Hematopoietic multipotent progenitor cell treated with erythropoietin and hydrocortisone succinate and interleukin-3 and kit ligand, for 6 days (in vitro differentiated cells): ENCODE measurements around the gene EXOSC7.

Experiments
- DNase-seq: peaks from one replicate; pipeline ENCODE4 v3.0.0-alpha.2; 2015

The EXOSC7 gene

DNA sequence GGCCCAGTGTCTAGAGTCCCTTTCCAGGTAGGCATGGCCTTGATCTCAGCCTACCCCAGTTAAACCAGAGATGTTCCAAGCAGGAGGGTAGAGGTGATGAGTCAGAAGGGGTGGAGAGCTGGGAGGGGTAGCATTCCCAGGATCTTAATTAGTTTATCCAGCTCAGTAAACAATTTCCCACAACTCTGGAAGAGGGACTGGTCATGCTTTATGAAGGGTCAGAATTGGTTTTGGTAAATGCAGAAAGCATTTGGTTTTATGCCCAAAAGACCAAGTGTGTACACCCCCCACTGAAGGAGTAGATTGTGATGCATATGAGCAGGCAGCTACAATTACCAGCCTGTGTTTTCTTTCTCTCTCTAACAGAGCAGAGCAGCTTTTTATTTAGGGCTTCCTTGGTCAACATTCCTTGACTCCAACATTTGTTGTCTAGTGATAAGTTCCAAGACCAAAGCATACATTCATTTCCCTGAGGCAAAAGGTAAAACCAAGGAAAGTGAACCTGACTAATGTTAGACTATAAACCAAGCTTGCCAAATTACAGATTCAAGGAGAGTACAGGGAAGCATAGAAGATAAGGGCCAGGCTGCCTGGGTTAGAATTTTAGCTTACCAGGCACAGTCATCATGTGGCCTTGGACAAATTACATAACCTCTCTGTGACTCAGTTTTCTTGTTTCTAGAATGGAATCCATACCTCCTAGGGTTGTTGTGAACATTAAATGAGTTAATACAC, 17.6 kb downstream of the EXOSC7 start:
- DNase-seq, result no peak

DNA sequence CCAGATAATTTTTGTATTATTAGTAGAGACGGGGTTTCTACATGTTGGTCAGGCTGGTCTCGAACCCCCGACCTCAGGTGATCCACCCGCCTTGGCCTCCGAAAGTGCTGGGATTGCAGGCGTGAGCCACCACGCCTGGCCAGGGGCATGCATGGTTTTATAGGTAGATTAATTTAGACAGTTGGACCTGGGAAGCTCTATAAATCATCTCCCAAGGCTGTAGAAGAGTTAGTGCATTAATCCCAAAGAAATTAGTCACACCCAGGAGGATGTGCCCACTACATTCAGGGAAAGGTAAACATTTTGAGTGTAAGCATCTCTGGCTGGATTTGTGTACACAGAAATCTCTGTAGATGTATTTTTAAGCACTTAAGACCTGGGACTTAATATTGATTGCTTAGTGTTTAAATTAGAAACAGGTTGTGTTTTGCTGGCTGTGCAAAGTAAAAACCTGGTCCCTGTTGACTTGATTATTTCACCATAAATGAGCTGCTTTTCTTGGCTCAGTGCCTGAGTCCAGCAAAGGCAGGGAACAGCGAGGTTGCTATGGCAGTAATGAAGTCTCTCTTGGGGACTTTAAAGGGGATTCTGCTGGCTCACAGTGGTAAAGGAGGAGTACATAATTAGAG, 19.2 kb downstream of the EXOSC7 start:
- no peak for DNase-seq

DNA sequence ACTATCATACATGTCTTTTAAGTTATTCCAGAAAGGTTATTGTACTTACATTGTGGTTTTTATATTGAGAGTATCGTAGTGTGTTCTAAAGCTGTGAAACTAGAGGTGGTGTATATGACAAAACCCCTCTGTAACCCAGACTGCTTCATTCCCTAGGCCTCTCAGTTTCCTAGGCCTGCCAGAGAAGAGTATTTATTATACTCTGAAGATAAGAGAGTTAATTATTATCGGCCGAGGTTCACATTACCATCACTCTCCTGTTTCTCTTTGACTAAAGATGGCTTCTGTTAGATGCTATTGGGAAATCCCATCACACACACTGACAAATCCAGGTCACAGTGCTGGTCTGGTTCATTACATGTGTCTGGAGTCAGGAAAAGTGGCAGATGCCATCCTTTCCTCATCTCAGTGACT, 20.5 kb downstream of the EXOSC7 start:
- DNase-seq, result no peak

DNA sequence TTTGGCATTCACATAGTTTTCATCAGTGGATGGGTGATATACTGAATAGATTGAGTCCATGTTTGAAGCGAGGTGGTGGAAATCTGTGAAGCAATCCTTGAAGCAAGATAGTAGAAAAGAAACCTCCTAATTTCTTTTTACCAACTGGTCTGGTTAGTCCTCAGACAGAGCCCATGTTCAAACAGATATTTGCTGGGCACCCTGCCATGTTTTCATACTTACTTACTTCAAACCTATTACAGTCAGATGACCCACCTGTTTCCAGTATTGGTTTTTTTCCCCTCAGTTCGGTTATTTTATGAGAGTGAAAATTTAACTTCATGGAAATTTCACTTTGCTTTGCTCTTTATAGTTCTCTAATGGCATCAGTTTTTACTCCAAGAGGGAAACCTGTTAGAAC, 23.7 kb downstream of the EXOSC7 start:
- DNase-seq, result no peak

DNA sequence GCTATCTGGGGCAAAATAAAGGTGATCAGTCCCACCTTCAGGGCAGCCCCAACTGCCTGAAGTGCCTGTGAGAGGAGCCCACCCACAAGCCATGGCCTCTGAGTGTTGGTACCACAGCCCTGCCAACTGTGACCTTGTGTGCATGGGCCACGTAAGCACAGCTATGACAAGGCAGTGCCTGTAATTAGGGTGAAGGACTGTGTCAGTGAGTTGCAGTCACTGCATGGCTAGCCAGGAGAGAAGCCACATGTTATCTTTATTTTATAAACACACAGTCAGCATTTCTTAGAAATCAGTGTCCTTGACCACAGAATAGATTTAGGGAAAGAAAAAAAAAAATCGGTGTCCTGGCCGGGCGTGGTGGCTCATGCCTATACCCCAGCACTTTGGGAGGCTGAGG, 24.8 kb downstream of the EXOSC7 start:
- DNase-seq, result no peak

DNA sequence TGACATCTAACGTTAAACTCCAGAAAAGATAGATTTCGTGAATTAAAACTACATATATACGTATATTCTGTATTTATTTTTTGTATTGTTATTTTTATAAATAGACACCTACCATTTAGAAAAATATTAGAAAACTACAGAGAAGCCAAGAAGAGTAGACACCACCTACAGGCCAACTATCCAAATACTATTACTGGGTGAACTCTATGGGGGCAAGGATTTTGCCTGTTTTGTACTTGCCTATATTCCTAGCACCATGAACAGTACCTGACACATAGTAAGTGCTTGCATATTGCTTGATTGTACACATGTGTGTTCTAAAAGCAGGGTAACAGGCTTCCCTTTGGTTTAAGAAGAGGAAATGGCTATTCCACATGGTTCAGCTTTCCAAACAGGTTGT, 25.7 kb downstream of the EXOSC7 start:
- no peak for DNase-seq

DNA sequence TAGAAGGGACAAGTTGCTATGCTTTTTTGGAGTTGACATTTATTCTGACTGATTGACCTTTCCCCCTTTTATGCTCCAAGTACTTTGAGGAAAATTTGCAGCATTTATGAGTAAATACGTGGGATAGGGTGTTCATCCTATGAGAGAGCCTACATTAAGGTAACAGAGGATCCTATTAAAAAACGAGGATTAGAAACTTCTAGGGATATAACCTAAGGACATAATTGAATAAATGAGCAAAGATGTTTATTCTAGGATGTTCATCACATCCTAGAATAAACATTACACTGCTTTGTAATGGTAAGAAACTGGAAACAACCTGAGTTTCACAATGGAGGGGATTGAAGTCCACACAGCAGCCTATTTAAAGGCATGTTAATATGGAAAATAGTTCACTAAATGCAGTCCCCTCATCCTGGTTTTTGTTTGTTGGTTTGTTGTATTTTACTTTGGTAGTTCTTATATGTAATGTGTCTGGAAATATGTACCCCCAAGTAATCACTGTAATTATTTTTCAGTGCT, 26.2 kb downstream of the EXOSC7 start:
- no peak for DNase-seq

DNA sequence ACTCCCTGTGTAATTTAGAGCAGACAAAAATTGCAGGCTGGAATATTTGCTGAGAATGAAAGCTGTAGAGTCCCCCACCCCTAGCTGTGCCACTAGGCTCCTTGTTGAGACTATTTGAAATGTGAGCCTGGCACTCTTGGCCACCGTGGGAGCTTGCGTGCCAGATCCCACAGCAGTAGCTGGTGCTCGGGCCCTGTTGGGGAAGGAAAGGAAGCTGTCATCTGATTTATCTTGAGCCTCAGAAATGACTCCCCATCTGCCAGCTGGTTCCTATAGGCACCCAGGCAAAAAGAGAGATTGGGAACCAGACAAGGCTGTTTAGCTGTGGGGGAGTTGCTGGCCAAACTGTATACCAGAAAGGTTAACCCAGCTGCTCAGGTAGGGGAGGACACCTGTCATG, 26.7 kb downstream of the EXOSC7 start:
- DNase-seq, result no peak

DNA sequence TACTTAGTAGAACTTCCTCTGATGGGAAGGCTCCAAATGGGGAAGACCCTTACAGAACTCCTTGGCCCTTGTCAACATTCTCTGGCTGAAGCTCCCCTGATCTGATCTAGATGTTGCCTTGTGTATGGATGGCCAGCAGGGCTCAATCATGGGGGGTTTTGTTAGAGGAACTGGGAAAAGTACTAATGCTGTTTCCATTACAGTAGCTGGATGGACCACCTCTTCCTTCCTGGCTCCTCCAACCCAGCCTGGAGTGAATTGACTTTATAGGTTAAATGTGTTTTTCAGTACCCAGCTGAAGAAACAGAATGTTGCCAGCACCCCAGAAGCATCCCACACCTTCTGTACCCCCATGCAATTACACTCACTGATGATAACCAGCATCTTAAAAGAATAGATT, 27.4 kb downstream of the EXOSC7 start:
- DNase-seq, result no peak

DNA sequence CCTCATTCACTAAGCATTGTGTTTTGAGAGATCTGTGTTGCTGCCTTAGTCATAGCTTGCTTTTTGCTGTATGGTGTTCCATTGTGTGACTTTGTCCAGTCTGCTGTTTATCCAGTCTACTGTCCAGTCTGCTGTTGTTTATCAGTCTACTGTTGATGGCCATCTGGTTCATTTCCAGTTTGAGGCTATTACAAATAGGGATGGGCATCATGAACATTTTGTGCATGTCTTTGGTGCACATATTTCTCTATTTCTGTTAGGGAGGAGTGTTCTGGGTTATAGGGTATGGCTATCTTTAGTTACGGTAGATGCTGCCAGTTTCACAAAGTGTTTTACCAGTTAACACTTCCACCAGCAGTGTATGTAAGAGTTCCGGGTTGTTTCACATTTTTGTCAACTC, 27.8 kb downstream of the EXOSC7 start:
- DNase-seq, result no peak

DNA sequence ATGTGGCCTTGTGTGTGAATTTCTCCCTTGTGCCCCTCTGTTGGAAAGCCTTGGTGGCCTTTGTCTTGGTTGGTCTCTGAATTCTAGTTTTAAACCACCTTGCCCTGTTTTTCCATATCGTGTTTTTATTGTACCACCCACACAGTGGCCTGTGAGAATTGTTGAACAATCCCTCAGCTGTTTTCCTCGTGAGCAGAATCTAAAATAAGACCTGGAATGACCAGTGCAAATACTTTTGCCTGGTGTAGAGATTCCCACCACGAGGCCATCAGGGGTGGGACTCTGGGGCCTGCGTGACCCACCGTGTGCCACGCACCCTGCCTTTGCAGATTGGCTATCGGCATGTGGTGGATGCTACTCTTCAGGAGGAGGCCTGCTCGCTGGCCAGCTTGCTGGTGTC, 31.0 kb downstream of the EXOSC7 start:
- no peak for DNase-seq

DNA sequence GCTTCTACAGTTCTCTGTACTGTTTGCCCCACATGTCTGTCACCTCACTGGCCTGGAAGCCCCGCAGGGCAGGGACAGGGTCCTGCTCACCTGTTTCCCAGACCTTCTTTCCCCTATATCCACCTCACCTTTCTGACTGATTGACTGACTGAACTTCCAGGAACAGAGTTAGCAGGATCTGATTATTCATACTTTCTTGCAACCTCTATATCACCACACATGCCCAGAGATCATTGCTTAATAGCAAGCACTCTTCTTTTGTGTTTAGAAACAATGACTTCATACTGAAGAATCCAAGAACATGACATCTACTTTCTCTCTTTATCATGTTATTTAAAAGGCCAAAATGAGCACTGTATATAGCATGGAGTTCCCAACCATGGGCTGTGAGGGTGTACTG, 32.1 kb downstream of the EXOSC7 start:
- no peak for DNase-seq

DNA sequence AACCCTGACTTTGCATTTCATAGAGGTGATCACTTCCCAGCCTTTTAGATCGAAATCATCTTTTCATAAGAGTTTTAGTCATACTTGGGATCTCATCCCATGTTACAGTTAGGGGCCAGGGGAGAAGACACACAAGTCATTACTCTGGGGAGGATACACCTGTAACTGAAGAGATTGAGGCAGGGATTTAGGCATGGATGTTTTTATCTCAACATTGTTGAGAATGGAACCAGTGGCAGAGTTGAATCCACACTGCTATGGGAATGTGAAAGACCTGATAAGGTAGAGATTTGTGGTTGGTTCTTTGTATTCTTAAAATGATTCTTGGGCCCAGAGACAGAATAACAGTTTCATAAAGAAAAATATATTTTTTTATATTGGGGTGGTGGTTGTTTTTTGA, 33.8 kb downstream of the EXOSC7 start:
- no peak for DNase-seq

DNA sequence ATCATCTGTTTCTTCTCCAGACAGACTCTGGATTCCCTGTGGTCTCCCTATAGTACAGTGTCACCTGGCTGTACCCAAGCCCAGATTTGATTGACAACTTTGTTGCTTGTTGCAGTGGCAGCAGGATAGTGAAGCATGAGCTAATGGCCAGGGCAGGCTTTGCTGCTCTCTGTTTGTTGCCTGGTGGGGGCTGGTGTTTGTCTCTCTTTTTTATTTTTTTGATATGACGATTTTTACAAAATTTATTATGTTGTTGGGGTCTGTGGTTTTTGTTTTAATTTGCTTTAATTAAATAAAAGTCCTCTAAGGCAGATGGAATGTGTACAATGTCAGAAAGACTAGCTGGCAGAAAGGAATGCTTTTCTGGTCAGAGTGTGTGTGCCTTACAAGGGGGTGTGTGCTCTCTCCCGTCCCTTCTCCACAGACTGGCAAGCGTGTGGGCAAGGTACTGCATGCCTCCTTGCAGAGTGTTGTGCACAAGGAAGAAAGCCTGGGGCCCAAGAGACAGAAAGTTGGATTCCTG, 34.8 kb downstream of the EXOSC7 start:
- DNase-seq, result no peak

DNA sequence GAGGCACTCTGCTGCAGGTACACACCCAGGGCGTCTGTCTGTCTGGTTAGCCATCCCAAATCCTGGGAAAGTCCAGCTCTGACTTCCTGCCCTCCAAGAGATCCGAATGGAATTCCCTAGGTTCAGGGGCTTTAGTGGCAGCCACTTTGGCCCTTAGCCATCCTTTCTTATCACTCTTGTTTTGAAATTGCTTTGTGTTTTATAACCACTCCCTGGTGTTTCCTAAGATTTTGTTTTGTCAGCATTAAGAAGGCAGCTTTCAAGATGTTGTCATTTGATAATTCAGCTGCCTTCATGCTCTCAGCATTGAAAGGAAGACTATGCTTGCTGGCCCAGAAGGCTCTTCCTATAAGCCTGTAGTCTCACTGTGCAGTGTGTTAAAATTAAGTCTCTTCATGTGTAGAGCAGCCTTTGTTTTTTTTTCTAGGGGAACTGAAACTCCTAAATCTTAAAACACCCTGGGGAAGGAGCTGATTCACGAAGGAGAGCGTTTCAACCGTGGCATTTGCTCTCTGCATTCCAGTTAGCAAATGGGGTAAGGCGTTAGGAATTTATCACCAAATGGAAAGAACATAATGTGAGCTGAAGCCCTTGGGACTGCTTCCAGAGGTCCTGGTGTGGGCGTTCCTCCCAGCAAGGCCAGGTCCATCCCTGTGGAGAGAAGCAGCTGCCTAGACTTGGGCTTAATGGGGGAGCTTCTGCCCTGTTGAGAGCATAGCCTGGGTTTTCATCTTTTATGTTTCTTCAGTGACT, 35.9 kb downstream of the EXOSC7 start:
- DNase-seq, result peak; percentile 82

DNA sequence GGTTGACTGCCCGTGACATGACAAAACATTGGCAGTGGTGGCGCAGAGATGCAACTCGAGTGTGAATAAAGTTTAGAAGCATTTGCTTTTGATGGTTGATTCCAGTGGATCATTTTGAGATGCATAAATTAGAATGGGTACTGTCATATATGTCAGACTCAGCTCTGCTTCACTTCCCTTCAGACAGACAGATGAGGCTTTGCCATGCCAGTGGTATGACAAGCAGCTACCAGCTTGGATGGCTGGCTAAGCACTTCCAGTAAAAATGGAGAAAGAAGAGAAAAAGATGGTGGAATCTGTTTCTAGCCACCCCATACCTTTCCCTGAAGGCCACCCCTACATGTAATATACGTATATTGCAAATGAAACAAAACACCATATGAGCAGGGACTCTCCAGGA, 36.5 kb downstream of the EXOSC7 start:
- no peak for DNase-seq

DNA sequence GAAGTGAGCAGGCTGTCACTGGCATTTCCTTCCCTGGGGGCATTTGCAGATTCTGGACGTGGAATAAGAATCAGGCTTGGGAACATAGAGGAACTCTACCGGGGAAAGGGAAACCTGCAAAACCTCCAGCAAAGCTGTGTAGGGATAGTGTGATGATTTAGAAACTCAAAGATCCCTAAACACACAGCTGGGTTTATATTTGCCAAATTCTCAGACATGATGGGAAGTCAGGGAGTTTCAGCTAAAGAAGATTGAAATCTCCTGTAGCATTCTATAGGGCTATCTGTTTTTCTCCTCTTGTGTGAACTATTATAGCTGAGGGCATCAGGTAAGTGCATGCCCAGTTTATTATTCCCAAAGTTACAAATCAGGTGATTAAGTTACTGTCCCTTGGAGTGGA, 40.9 kb downstream of the EXOSC7 start:
- no peak for DNase-seq

DNA sequence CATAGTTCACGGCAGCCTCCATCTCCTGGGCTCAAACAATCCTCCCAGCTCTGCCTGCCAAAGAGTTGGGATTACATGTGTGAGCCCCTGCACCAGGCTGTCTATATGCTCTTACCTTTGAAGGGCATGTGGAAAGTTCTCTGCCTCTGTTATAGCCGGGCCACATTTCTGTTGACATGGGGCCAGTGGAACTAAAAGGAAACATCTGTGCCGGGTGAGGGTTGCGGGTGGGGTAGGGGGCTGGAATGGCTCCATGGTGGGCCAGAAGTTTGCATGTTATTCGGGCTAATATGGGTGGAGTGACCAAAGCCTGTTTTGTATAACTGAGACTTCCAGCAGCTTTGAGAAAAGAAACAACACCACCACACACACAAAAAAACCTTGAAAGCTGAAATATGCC, 41.8 kb downstream of the EXOSC7 start:
- DNase-seq, result no peak

DNA sequence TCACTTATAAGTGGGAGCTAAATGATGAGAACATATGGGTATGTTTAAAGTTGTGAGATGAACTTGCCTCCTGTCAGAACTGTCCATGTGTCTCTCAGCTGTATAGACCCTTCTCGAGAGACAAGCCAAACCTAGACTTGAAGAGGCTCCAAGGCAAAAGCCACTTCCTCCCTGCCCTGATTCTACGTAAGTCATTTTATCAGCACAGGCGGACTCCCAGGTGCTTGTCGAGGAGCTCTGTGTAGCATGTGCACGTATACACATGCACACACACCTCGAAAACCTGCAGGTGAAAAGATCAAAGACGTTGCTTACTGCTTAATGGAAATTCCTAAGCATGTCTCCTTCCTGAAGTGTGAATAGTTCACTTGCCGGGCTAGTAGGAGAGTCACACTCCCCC, 44.5 kb downstream of the EXOSC7 start:
- no peak for DNase-seq

DNA sequence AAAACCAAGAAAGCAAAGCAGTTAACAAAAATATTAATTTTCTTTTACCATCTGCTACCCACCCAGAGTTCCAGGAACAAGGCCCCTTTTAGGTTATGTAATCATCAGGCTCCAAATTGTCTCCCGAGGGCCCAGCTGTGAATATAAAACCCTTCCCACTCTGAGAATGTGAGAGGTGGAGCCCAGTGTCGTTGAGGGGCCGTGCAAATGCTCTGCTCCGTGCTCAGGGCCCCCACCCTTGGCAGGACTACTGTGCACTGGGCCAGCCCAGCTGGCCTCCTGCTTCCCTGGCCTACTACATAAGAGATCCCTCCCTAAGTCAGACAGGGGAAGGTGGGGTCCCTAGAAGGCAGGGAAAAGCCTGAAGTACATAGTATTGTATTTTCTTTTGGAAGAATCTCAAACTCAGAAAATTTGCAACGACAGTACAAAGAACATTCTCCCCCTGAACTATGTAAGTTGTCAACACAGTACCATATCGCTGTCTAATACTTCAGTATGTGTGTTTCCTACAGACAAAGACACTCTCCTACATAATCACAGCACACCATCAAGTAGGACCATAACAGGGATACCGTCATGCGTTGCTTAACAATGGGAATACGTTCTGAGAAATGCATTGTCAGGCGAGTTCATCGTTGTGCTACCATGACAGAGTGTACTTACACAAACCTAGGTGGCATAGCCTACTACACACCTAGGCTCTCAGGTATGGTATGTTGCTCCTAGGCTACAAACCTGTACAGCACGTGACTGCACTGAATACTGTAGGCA, 45.7 kb downstream of the EXOSC7 start:
- DNase-seq, result no peak

DNA sequence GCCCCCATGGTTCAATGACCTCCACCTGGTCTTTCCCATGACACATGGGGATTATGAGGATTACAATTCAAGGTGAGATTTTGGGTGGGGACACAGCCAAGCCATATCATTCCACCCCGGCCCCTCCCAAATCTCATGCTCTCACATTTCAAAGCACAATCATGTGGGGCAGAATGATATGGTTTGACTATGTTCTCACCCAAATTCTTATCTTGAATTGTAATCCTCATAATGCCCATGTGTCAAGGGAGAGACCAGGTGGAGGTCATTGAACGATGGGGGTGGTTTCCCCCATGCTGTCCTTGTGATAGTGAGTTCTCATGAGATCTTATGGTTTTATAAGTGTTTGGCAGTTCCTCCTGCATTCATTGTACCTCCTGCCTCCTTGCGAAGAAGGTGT, 47.6 kb downstream of the EXOSC7 start:
- peak; percentile 40 for DNase-seq

DNA sequence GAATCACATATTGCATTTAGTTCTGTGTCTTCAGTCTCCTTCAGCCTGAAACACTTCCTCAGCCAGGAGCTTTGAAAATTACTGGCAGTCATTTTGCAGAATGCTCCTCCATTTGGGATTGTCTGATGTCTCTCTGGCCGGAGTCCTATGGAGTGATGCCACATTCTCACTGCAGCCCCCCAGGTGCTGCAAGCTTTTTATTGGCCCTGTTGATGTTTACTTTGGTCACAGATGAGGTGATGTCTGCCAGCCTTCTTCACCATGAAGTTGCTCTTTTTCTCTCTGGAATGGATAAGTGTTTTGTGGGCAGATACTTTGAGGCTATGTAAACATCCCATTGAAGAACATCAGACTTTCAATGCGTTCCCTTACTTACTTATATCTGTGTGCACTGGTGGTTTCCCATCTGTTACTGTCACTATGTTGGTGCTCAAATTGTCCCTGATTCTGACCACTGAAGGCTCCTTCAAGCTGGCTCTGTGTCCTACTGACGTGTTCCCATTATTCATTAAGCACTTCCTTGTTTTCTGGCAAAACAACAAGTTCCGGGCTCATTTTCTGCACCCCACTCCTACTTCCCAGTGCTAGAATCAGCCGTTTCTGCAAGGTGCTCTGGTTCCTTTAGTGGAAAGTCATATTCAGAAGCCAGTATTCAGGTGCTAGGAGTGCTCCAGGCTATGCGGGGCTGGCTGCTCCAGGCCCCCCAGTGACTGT, 48.7 kb downstream of the EXOSC7 start:
- no peak for DNase-seq
